NCI-H460 (cell line): Measurements from ENCODE around the gene FOXL3. TPM values are rescaled to one million over a fixed set of nuclear protein-coding genes. Genes with fewer than 3 reads are reported as not detected.

Experiments used
- DNase-seq: peaks from one replicate; pipeline ENCODE4 v3.0.0-alpha.2; 2016; ENCODE audit warnings: low read depth; ENCODE audit errors: extremely low read depth
- total RNA-seq: library from RNA; depleted of rRNA; stranded (reverse); fragments of >200 nt; shearing (Covaris generic); gene quantifications from 2 replicates; pipeline ENCODE4 v1.2.3, GENCODE V29; 2014

Gene FOXL3
- total RNA-seq, 1 experiment from 2014 or later = not detected

DNA sequence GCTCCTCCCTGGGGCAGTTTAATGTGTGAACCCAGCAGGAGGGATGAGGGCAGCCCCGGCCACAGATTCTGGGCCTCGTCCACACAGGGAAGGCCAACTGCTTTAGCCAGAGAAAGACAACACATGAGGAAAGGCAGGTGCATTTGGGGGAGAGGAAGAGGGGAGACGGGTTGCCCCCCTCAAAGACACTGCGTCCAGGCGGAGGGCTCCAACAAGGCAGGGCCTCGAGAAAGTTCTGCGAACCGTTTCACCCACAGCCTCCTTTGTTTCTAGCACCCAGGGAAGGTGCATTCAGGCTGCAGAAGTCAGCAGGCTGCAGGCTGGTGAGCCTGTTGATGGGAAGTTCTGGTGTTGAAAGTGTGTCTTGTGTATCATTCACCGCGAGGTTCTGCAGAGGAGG lies 10.1 kb downstream of the FOXL3 start:
- no peak for DNase-seq

DNA sequence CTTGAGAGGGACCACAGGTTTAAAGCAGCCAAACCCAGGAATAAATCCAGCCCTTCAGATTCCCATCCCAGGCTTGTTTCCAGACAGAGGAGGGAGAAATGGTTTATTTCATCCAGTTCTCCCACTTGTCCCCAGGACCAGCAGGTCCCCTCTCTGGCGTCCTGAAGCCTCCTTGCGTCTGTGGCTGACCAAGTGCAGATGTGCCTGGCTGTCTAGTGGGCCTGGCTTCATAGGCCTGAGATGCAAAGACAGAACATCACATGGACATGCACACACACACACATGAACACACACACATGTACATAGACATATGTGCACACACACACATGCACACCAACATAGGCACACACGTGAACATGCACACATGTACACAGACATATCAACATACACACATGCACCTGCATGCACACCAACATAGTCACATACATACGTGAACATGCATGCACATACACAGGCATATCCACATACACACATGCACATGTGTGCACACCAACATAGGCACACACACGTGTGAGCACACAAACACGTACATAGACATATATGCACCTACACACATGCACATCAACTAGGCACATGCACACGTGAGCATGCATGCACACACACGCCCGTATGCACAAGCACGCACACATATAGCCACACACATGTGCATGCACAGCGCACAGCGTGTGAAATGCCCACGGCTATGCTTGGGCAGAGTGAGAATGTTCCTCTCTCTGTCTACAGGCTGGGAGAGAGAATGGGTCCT lies 10.7 kb downstream of the FOXL3 start:
- DNase-seq = no peak

DNA sequence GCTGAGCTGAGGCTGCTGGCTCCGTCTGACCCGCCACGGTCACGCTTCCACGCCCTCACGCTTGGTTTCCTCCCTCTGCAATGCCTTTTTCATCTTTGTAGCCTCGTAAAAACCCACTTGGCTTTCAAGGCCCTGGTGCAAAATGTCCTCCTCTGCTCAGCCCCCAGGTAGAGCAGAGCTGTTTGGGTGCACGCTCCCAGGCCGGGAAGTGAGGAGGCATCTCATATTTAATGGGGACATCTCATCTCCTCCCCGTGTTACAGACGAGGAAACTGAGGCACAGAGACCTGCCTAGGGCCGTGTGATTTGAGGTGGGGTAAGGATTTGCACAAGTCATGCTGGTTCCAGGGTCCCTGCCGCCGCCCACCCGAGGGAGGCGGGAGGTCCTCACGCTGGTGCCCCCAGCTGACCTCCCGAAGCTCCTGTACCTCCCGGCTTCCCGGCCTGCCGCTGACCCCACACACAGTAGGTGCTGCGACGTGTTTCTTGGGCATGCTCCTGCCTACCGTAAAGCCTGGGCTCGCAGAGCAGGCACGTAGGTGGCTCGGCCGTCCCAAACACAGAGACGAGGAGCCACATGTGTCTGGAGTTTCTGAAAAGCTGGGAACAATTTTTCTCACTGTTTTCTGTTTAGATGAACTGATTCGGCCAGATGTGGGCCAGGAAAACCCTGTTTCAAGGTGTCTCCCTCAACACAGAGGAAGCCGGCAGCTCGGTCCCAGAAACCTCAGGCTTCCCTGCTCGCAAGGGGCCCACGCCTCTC lies 11.5 kb downstream of the FOXL3 start:
- DNase-seq = no peak

- DNase-seq = no peak
Observed at GRCh38 chr7:302054-302992, 12.4 kb downstream of the FOXL3 start.

DNA sequence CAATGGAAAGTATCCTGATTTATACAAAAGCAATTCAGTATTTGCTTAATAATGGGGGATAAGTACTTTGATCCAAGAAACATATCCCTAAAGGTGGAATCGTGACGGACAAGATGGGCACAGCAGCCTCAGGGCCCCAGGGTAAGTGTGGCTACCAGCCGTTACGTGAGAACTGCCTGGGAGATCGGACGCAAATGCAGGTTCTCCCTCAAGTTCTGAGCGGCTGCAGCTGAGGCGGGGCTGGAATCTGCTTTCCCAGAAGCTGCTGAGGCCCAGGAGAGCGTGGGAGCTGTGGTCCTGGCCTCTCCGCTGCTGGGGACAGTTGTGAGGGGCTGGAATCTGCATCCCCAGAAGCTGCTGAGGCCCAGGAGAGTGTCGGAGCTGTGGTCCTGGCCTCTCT lies 13.5 kb downstream of the FOXL3 start:
- DNase-seq = no peak

DNA sequence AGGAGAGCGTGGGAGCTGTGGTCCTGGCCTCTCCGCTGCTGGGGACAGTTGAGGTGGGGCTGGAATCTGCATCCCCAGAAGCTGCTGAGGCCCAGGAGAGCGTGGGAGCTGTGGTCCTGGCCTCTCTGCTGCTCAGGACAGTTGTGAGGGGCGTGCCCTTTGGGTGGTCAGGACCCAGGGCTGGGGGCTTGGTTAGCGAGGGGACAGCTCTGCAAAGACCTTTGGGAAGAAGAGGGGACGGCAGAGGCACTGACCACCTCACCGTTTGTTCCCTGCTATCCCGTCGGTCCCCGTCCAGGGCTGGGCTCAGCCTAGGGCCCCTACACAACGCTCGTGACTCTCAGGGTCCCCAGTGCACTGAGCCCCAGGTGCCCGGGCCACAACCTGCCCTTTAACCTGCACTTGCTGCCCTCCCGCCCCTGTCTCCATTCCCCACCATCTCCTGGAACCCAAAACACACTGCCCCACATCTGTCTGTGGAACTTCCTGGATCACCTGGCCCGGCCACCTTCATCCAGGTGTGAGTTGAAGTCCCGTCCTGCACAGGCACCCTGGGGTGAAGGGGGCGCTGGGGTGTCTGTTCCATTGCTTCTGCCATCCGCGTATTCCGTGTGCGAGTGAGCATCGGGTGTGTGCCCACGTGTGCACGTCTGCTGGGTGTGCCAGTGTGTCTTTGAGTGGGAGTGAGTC lies 14.1 kb downstream of the FOXL3 start:
- no peak for DNase-seq

DNA sequence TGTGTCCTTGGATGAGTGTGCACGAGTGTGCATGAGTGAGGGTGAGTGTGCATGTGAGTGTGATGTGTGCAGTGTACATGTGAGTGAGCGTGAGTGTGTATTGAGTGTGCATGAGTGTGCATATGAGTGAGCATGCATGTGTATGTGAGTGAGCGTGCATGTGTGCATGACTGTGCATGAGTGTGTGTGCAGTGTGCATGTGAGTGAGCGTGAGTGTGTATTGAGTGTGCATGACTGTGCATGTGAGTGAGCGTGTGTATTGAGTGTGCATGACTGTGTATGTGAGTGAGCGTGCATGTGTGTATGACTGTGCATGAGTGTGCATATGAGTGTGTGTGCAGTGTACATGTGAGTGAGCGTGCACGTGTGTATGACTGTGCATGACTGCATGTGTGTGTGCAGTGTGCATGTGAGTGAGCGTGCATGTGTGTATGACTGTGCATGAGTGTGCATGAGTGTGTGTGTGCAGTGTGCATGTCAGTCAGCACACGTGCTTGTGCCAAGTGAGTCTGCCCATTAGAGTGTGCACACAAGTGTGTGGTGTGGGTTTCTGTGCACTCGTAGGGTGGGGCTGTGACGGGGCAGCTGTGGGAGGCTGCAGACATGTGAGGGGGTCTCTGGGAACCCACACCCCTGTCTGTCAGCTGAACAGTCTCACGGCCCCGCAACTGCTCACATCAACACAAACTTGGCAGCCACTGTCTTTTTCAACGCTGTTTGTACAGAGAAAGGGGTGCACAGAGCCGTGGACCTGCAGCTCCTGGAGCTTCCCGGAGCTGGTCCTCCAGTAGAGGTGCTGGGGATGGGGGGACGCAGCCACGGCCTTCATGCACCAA lies 14.8 kb downstream of the FOXL3 start:
- DNase-seq = no peak

DNA sequence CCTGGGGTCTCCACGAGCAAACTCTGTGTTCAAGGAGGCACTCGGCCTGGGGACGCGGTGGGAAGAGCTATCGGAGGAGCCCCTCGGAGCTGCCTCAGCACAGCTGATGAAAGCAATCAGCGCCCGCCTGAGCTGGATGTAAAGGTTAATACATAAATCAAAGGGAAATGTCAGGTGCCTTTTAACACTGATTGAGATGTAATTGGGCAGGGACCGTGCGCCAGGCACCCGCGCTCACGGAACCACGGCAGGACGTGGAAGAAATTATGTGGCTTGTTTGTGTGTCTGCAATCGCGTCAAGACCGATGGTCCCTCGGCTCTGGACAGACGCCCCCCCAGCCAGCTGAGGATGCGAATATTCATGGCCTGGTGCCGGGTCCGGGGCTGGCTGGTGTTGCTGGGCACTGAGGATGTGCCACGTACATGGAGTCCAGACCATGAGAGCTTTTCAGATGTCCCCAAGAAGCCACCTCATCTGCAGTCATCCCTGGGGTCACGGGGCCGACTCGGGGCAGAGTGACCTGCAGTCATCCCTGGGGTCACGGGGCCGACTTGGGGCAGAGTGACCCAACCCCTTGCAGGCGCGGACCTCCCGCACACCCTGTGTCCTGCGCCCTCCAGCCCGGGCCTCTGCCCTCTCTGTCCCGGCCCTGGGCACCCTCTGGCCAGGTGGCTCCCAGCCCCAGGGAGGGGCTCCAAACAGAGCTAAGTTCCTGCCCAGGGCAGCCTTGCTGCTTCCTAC lies 15.6 kb downstream of the FOXL3 start:
- no peak for DNase-seq

DNA sequence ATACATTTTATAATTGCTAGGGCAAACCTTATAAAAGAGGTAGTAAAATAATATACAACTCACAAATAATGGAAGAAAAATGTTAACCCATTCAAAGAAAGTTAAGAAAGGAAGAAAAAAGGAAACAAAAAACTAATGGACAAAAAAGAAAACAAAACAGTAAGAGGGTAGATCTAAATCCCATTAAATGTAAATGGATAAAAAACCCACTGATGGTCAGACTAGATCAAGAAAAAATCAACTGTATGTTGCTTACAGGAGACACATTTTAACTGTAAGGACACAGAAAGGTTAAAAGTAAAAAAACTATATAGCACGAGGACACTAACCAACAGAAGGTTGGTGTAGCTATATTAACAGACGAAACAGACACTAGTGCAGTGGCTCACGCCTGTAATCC lies 18.0 kb downstream of the FOXL3 start:
- no peak for DNase-seq

DNA sequence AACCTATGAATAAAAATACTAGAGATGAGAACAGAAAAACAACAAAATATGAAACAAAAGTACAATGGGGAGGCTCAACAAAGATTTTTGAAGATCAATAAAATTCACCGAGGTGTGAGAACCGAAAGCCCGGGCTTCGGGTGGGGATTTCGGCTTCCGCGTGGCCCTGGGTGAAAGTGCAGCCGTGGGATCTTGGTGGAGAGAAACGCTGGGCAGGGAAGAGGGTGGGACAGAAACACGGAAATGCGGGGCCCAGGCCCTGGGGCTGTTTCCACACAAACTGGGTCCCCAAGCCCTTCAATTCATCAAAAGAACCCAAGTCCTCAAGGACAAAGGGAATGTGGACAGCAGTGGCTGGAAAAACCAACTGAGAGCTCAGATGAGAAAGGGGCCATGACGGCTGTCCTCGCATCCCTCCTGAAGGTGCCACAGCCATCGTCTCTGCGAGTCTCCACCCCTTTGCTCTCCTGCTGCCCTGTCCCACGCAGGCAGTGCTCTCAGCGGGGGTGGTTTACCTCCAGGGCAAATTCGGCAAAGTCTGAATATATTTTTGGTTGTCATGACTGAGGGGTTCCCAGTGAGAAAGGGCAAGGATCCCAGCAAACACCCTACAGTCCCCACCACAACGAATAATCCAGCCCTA lies 19.7 kb downstream of the FOXL3 start:
- DNase-seq = no peak

DNA sequence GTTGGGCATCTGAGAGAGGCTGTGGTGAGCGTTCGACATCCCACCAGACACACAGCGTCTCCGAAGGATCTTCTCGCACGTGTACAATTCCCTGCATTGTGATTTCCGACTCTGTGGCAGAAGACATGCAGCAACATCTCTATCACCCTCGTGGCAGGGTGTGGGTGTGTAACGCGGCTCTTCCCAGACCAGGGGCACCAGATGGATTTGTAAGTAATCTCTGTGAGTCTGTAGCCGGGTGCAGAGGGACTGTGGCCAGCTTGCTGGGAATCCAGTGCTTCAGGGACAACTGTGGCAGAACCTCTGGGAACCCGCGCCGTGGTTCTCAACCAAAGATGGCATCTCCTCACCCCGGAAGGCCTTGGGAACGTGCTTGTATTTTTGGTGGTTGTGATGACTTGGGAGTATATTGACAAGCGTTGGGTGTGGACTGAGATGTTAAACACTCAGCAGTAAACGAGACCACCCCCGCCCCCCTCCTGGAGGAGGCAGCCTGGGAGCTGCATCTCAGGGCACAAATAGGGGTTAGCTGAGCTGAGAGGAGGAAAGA lies 21.2 kb downstream of the FOXL3 start:
- DNase-seq = no peak

- no peak for DNase-seq
Observed at GRCh38 chr7:311796-312195, 21.8 kb downstream of the FOXL3 start.

- DNase-seq = no peak
Observed at GRCh38 chr7:312424-312823, 22.5 kb downstream of the FOXL3 start.

- DNase-seq = no peak
Observed at GRCh38 chr7:314853-315252, 24.9 kb downstream of the FOXL3 start.

DNA sequence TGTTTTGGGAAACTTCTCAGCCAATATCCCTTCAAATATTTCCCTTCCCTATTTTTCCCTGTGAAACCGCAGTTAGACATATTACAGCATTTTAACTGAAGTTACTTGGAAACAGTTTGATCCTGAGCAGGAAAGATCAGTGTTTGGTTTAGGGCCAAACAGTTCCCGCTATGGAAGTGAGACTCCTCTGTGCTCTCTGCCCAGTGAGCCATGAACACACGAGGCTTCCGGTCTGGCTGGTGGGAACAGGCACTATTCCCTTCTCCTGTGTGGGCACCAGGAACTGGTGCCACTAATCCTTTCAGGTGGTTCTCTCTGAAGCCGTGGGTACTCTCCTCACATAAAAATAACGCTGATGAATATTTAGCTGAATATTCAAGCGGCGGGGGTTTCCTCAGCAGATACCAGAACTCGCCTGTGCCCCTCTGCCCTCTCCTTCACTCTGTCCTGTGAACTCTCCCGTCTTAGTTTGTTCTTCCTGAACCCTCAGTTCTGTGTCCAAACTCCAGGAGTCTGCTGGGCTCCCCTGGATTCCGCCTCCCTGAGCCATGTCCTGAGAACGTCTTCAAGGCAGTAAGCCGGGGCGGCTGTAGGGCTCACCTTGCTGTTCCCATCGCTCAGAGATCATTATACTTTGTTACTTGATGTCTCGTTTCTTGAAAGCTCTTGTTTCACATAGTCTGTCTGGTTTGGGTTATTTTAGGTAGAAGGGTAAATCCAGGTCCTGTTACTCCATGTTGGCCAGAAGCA lies 25.7 kb downstream of the FOXL3 start:
- no peak for DNase-seq

- no peak for DNase-seq
Observed at GRCh38 chr7:317643-318405, 27.9 kb downstream of the FOXL3 start.

- DNase-seq = no peak
Observed at GRCh38 chr7:318476-318875, 28.5 kb downstream of the FOXL3 start.
